Measurements from ENCODE around the gene ZNF345.

Gene ZNF345

GRCh38 chr19:36918090-36918489 lies 67.4 kb downstream of the ZNF345 start:
- no peak for TF ChIP-seq CTCF (IDR thresholded peaks at IDR 0.05; ENCODE audit: borderline replicate concordance, insufficient read depth, low read depth, low read length)
- no peak overlapping the region for H3K4me3 ChIP-seq (ENCODE audit: low read depth, low read length)

All from GM12875 (cell line).